ENCODE data around the gene DOCK9.

- TF ChIP-seq CTCF (conservative IDR thresholded peaks at IDR 0.05 in 1 of 2, IDR thresholded peaks at IDR 0.05 in 1 of 2; ENCODE audit: extremely low read depth in 1 of 2, insufficient read depth in 1 of 2, low read depth in 1 of 2, low read length in 2 of 2) (no peak), EZH2 (IDR thresholded peaks at IDR 0.05; ENCODE audit: borderline replicate concordance, low read length) (no peak)
These were observed 30.7 kb upstream of the DOCK9 start for GRCh38 chr13:99008577-99008976.

Data from mammary epithelial cell (primary cell).